Lung (tissue), 12 donors: Measurements from ENCODE around the gene BLVRA. TPM values are rescaled to one million over a fixed set of nuclear protein-coding genes. Genes with fewer than 3 reads are reported as not detected.

Source experiments
- ATAC-seq: fragments of 200-7000 bp; cut with Tn5 transposase; one replicate; pipeline ENCODE4 v1.9.1; 2020; ENCODE audit warnings: moderate number of reproducible peaks; ENCODE audit not compliant: insufficient read depth, low FRiP score
- DNase-seq, 3 donors: peaks; one replicate each; pipeline ENCODE4 v3.0.0-alpha.2; 2013 to 2017
- H3K27ac ChIP-seq, 2 donors: one replicate each; pipeline ENCODE4 v1.5.1; 2013; ENCODE audit warnings: mild to moderate bottlenecking in 2 of 2, moderate library complexity in 2 of 2, control low read depth in 1 of 2, inconsistent platforms in 1 of 2, low read depth in 1 of 2, low read length in 1 of 2
- H3K27me3 ChIP-seq, 3 donors: one replicate each; pipeline ENCODE4 v1.5.1; 2013; ENCODE audit warnings: low read length in 2 of 3; ENCODE audit not compliant: control insufficient read depth in 3 of 3, insufficient read depth in 3 of 3
- H3K36me3 ChIP-seq, 4 donors: one replicate each; pipeline ENCODE4 v1.5.1; 2013; ENCODE audit warnings: low read length in 4 of 4, mild to moderate bottlenecking in 1 of 4, moderate library complexity in 1 of 4; ENCODE audit not compliant: control insufficient read depth in 4 of 4, insufficient read depth in 4 of 4
- H3K4me1 ChIP-seq, 5 donors: one replicate each; pipeline ENCODE4 v1.5.1; 2013; ENCODE audit warnings: low read length in 5 of 5, mild to moderate bottlenecking in 2 of 5, moderate library complexity in 1 of 5; ENCODE audit not compliant: control insufficient read depth in 5 of 5, insufficient read depth in 5 of 5
- H3K4me3 ChIP-seq: one replicate; pipeline ENCODE4 v1.5.1; 2013; ENCODE audit warnings: mild to moderate bottlenecking, control low read depth, moderate library complexity
- H3K9ac ChIP-seq, 2 donors: one replicate each; pipeline ENCODE4 v1.5.1; 2013; ENCODE audit warnings: low read length in 2 of 2, control low read depth in 1 of 2; ENCODE audit not compliant: insufficient read depth in 1 of 2
- H3K9me3 ChIP-seq, 4 donors: one replicate each; pipeline ENCODE4 v1.5.1; 2013; ENCODE audit warnings: low read length in 3 of 4, mild to moderate bottlenecking in 1 of 4, moderate library complexity in 1 of 4; ENCODE audit not compliant: control insufficient read depth in 4 of 4, insufficient read depth in 3 of 4
- WGBS, 2 donors: extraction: QIAGEN DNeasy Blood & Tissue Kit; methylation state at CpG; one replicate each; pipeline ENCODE4 v1.1.7; 2013; 5-methylcytosine and 5-hydroxymethylcytosine counted together
- polyA plus RNA-seq, 2 donors: library from polyadenylated mRNA; stranded (reverse); fragments of 200-250 nt; gene quantifications; one replicate each; pipeline ENCODE4 v1.2.1, GENCODE V29; 2013
- total RNA-seq, 2 donors: library from RNA; depleted of rRNA in 1 of 2; stranded (reverse); fragments of >200 nt in 1 of 2; gene quantifications; one replicate each; pipeline ENCODE4 v1.2.1, GENCODE V29; 2014 to 2021
- TF ChIP-seq, protein P1 (sequence below): IDR thresholded peaks from 2 replicates; pipeline ENCODE4 v1.5.1; 2012; ENCODE audit warnings: mild to moderate bottlenecking; ENCODE audit errors: control extremely low read depth, extremely low read depth
- donor health status: control.
- donor health status: control.
- donor health status: Bipolar disorder and iron deficiency.
- donor health status: healthy.
- donor health status: DM: yes; HTN: yes; CAD: no.

BLVRA gene
- total and polyA plus RNA-seq, 4 donors: 25.9 to 143 (median 97.1) TPM

- no peak for ATAC-seq
- H3K4me1 ChIP-seq: peaks cover 0 to 13% (median 9%) of the 10 kb centered on the region in 5 donors
- 93 to 96% methylated on average over 14 of the region's 14 CpGs for WGBS, 2 donors
- H3K36me3 ChIP-seq: peaks cover 0 to 3% (median 0%) of the 10 kb centered on the region in 4 donors
- TF ChIP-seq, protein P1, sequence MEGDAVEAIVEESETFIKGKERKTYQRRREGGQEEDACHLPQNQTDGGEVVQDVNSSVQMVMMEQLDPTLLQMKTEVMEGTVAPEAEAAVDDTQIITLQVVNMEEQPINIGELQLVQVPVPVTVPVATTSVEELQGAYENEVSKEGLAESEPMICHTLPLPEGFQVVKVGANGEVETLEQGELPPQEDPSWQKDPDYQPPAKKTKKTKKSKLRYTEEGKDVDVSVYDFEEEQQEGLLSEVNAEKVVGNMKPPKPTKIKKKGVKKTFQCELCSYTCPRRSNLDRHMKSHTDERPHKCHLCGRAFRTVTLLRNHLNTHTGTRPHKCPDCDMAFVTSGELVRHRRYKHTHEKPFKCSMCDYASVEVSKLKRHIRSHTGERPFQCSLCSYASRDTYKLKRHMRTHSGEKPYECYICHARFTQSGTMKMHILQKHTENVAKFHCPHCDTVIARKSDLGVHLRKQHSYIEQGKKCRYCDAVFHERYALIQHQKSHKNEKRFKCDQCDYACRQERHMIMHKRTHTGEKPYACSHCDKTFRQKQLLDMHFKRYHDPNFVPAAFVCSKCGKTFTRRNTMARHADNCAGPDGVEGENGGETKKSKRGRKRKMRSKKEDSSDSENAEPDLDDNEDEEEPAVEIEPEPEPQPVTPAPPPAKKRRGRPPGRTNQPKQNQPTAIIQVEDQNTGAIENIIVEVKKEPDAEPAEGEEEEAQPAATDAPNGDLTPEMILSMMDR: no peak
- no peak for DNase-seq
- no peak overlapping the region for H3K9ac ChIP-seq
- no peaks in the 10 kb centered on the region for H3K27me3 ChIP-seq
- no peak overlapping the region for H3K27ac ChIP-seq
- no peak overlapping the region for H3K4me3 ChIP-seq
- H3K9me3 ChIP-seq: no peaks in the 10 kb centered on the region
These were observed 20.7 kb downstream of the BLVRA start for GRCh38 chr7:43779045-43779812.

- Histone ChIP-seq H3K4me1 (peaks cover 0 to 13% (median 9%) of the 10 kb centered on the region in 5 donors), H3K4me3 (no peak overlapping the region), H3K9me3 (no peaks in the 10 kb centered on the region), H3K27me3 (no peaks in the 10 kb centered on the region), H3K36me3 (peaks cover 0 to 3% (median 0%) of the 10 kb centered on the region in 4 donors), H3K9ac (no peak overlapping the region), H3K27ac (peak overlapping the region in 1 of 2 donors; percentile 62)
- 66 to 80% methylated on average over 10 of the region's 10 CpGs for WGBS, 2 donors
- peak; percentile 78 for ATAC-seq
- peak in 2 of 3 donors; percentile 10 to 52 for DNase-seq
- TF ChIP-seq, protein P1: no peak
These were observed 23.5 kb downstream of the BLVRA start for GRCh38 chr7:43781726-43782607.

- DNase-seq (no peak), ATAC-seq (no peak)
- Histone ChIP-seq H3K27me3 (no peaks in the 10 kb centered on the region), H3K4me1 (peaks cover 0 to 13% (median 9%) of the 10 kb centered on the region in 5 donors), H3K4me3 (no peak overlapping the region), H3K36me3 (peaks cover 0 to 6% (median 0%) of the 10 kb centered on the region in 4 donors), H3K9ac (no peak overlapping the region), H3K27ac (no peak overlapping the region), H3K9me3 (no peaks in the 10 kb centered on the region)
- 92 to 95% methylated on average over 8 of the region's 8 CpGs for WGBS, 2 donors
- TF ChIP-seq, protein P1: no peak
These were observed 24.5 kb downstream of the BLVRA start for GRCh38 chr7:43782768-43783555.
